Suprapubic skin (tissue), 4 donors: Measurements from ENCODE around the gene TXNDC17.

ENCODE experiments used
- EP300 ChIP-seq: sonication (generic); formaldehyde crosslinking; IDR thresholded peaks from one replicate; pipeline ENCODE4 v1.6.1; 2017; ENCODE audit warnings: antibody characterized with exemption
- POLR2A ChIP-seq, 2 donors: fragments of 450-650 bp; IDR thresholded peaks; one replicate each; pipeline ENCODE4 v1.6.1; 2017; ENCODE audit warnings: antibody characterized with exemption in 2 of 2, mild to moderate bottlenecking in 2 of 2, moderate library complexity in 2 of 2
- POLR2AphosphoS5 ChIP-seq, 3 donors: sonication (generic); formaldehyde crosslinking; IDR thresholded peaks; one replicate each; pipeline ENCODE4 v1.6.1; 2017; ENCODE audit warnings: antibody characterized with exemption in 3 of 3
- TF ChIP-seq, protein P1 (sequence below), 2 donors: fragments of 200-600 bp in 1 of 2; fragments of 450-650 bp in 1 of 2; sonication (generic) in 1 of 2; IDR thresholded peaks; one replicate each; pipeline ENCODE4 v1.5.1; 2016 to 2019; ENCODE audit warnings: antibody characterized with exemption in 2 of 2, mild to moderate bottlenecking in 1 of 2, moderate library complexity in 1 of 2

DNA sequence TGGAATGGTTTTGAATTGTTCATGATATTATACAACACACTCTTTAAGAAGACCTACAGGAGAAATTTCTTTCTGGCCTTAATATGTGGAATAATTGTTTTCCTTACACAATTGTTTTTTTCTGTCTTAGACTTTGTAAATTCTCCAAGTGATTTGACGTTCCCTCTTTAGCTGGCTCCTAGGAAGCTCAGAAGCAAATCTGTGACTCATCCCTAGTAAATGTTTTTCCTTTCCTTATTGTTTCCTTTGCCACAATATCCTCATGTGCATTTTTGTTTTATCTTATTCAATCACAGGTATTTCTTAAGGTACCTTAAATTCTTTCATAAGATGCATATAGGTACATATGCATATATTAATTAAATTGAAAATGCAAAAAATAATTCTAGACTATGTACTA is 13.8 kb upstream of the TXNDC17 start:
- TF ChIP-seq, protein P1, sequence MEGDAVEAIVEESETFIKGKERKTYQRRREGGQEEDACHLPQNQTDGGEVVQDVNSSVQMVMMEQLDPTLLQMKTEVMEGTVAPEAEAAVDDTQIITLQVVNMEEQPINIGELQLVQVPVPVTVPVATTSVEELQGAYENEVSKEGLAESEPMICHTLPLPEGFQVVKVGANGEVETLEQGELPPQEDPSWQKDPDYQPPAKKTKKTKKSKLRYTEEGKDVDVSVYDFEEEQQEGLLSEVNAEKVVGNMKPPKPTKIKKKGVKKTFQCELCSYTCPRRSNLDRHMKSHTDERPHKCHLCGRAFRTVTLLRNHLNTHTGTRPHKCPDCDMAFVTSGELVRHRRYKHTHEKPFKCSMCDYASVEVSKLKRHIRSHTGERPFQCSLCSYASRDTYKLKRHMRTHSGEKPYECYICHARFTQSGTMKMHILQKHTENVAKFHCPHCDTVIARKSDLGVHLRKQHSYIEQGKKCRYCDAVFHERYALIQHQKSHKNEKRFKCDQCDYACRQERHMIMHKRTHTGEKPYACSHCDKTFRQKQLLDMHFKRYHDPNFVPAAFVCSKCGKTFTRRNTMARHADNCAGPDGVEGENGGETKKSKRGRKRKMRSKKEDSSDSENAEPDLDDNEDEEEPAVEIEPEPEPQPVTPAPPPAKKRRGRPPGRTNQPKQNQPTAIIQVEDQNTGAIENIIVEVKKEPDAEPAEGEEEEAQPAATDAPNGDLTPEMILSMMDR (IDR thresholded peaks at IDR 0.05), result no peak
- TF ChIP-seq POLR2A (IDR thresholded peaks at IDR 0.05), result no peak
- no peak for TF ChIP-seq POLR2AphosphoS5 (IDR thresholded peaks at IDR 0.05)
- TF ChIP-seq EP300, result no peak
